HG03060 (cell line): Measurements from ENCODE around the gene LTBP3.
"Not testable (repeated sequence)": the region's sequence is repeated elsewhere in the genome, so short reads cannot be mapped to it uniquely, and the experiment has no call there.

Source experiments
- ATAC-seq: cut with Tn5 transposase; IDR thresholded peaks from one replicate; pipeline ENCODE4 v1.9.1; 2021; ENCODE audit warnings: low read depth, moderate number of reproducible peaks; ENCODE audit not compliant: unreplicated experiment

Gene LTBP3

GRCh38 chr11:65518941-65519549 lies 39.1 kb downstream of the LTBP3 start:
- ATAC-seq, result not testable (repeated sequence)

GRCh38 chr11:65516135-65516968 lies 41.8 kb downstream of the LTBP3 start:
- no peak for ATAC-seq

GRCh38 chr11:65512311-65512710 lies 45.8 kb downstream of the LTBP3 start:
- not testable (repeated sequence) for ATAC-seq

GRCh38 chr11:65506772-65507505 lies 51.2 kb downstream of the LTBP3 start:
- ATAC-seq, result peak; percentile 15

GRCh38 chr11:65506290-65506771 lies 51.8 kb downstream of the LTBP3 start:
- peak; percentile 0 for ATAC-seq

- no peak for ATAC-seq
These were observed 52.5 kb downstream of the LTBP3 start for GRCh38 chr11:65505466-65506289.

GRCh38 chr11:65504674-65505465 lies 53.3 kb downstream of the LTBP3 start:
- ATAC-seq, result no peak

GRCh38 chr11:65503949-65504673 lies 54.0 kb downstream of the LTBP3 start:
- no peak for ATAC-seq

- ATAC-seq, result no peak
These were observed 54.7 kb downstream of the LTBP3 start for GRCh38 chr11:65503368-65503948.

- ATAC-seq, result no peak
These were observed 55.4 kb downstream of the LTBP3 start for GRCh38 chr11:65502555-65503367.

GRCh38 chr11:65502274-65502554 lies 55.9 kb downstream of the LTBP3 start:
- no peak for ATAC-seq

- ATAC-seq, result no peak
These were observed 56.5 kb downstream of the LTBP3 start for GRCh38 chr11:65501472-65502273.

- ATAC-seq, result no peak
These were observed 57.0 kb downstream of the LTBP3 start for GRCh38 chr11:65501186-65501471.

- no peak for ATAC-seq
These were observed 57.6 kb downstream of the LTBP3 start for GRCh38 chr11:65500387-65501185.

GRCh38 chr11:65499713-65500386 lies 58.3 kb downstream of the LTBP3 start:
- no peak for ATAC-seq
